Measurements from ENCODE around the gene MCMBP. TPM values are rescaled to one million over a fixed set of nuclear protein-coding genes. Genes with fewer than 3 reads are reported as not detected.

MCMBP gene
- total RNA-seq, 1 experiment from 2014 or later: 108 TPM

DNA sequence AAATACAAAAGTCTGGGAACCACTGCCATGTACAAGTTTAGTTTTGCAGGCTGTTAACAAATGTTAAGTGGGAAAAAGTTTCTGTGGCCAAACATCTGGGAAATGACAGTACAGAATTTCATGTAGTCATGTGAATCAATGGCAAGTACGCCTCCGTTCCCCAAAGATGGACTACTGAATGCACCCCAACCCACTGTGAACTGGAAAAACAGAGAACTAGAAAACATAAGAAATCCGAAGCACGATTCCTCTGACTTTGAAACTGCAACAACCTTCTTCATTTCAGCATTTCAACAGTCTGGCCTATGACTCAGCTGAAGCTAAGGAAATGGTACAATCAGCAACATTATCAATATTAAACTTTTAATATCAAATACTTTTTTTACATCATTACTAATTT, 41.8 kb downstream of the MCMBP start:
- no TSS peak for BruUV-seq (replicated peaks)
- Histone ChIP-seq H3K4me3 (ENCODE audit: low read depth, low read length, poor library complexity, severe bottlenecking) (no peak overlapping the region), H3K27ac (ENCODE audit: low read depth, low read length, poor library complexity, severe bottlenecking) (no peak overlapping the region), H3K9me3 (ENCODE audit: low read depth, low read length, poor library complexity, severe bottlenecking) (no peaks in the 10 kb centered on the region), H3K4me1 (ENCODE audit: insufficient read depth, low read length, poor library complexity, severe bottlenecking) (no peaks in the 10 kb centered on the region), H3K27me3 (replicated peaks; ENCODE audit: insufficient read depth, low read depth, low read length, poor library complexity) (no peaks in the 10 kb centered on the region), H3K36me3 (ENCODE audit: insufficient read depth, low read length, poor library complexity, severe bottlenecking) (peaks cover 98% of the 10 kb centered on the region)
- DNase-seq (ENCODE audit: low spot score): no peak
- ChIA-PET CTCF (no interaction called here), POLR2A (ENCODE audit: low non-redundant PET) (interaction anchor here (0.6 kb wide), 1 partner anchor 25 kb away, joined by 6 read pairs; no protein-coding TSS in a partner anchor)
- TF ChIP-seq, protein P1, sequence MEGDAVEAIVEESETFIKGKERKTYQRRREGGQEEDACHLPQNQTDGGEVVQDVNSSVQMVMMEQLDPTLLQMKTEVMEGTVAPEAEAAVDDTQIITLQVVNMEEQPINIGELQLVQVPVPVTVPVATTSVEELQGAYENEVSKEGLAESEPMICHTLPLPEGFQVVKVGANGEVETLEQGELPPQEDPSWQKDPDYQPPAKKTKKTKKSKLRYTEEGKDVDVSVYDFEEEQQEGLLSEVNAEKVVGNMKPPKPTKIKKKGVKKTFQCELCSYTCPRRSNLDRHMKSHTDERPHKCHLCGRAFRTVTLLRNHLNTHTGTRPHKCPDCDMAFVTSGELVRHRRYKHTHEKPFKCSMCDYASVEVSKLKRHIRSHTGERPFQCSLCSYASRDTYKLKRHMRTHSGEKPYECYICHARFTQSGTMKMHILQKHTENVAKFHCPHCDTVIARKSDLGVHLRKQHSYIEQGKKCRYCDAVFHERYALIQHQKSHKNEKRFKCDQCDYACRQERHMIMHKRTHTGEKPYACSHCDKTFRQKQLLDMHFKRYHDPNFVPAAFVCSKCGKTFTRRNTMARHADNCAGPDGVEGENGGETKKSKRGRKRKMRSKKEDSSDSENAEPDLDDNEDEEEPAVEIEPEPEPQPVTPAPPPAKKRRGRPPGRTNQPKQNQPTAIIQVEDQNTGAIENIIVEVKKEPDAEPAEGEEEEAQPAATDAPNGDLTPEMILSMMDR (conservative IDR thresholded peaks at IDR 0.05; ENCODE audit: low read depth, low read length): no peak
- TF ChIP-seq EZH2 (IDR thresholded peaks at IDR 0.05; ENCODE audit: borderline replicate concordance, low read depth, low read length, poor library complexity, severe bottlenecking): no peak
- intact Hi-C loops (cut with micrococcal nuclease; ENCODE audit: unreplicated experiment): no loop called here

DNA sequence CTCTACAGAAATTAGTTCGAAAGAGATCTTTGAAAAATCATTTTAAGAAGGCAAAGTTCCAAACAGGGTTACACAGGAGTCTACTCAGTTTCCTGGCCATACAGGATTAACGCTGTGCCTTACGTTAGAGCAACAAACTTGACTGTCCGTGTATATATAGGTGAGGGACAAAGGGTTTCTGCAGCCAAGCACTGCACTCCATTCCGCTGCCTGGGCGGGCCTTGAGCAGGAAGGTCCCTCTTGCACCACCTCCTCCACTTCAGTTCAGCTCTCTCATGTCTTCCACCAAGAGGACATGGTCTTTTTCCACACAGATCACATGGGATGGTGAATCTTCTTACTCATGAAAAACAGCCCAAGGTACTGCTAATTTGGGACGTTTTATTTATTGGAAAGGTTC, 43.2 kb downstream of the MCMBP start:
- Histone ChIP-seq H3K9me3 (ENCODE audit: low read depth, low read length, poor library complexity, severe bottlenecking) (no peaks in the 10 kb centered on the region), H3K4me1 (ENCODE audit: insufficient read depth, low read length, poor library complexity, severe bottlenecking) (no peaks in the 10 kb centered on the region), H3K27ac (ENCODE audit: low read depth, low read length, poor library complexity, severe bottlenecking) (no peak overlapping the region), H3K4me3 (ENCODE audit: low read depth, low read length, poor library complexity, severe bottlenecking) (no peak overlapping the region), H3K36me3 (ENCODE audit: insufficient read depth, low read length, poor library complexity, severe bottlenecking) (peaks cover 86% of the 10 kb centered on the region), H3K27me3 (replicated peaks; ENCODE audit: insufficient read depth, low read depth, low read length, poor library complexity) (no peaks in the 10 kb centered on the region)
- TF ChIP-seq, protein P1 (conservative IDR thresholded peaks at IDR 0.05; ENCODE audit: low read depth, low read length): no peak
- POLR2A ChIA-PET (ENCODE audit: low non-redundant PET): no interaction called here
- CTCF ChIA-PET: no interaction called here
- DNase-seq (ENCODE audit: low spot score): no peak
- no TSS peak for BruUV-seq (replicated peaks)
- intact Hi-C loops (cut with micrococcal nuclease; ENCODE audit: unreplicated experiment): no loop called here

DNA sequence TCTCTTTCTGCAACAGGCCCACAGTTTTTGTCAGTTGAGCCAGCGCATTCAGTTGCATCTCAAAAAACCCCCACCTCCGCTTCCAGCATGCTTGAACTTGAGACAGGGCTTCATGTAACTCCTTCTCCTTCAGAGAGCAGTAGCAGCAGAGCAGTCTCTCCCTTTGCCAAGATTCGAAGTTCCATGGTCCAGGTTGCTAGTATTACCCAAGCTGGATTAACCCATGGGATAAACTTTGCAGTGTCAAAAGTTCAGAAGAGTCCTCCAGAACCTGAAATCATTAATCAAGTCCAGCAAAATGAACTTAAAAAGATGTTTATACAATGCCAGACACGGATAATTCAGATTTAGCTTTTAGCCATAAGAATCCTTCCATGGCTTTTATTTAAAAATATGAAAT, 45.2 kb downstream of the MCMBP start:
- no peaks in the 10 kb centered on the region for H3K27me3 ChIP-seq (replicated peaks; ENCODE audit: insufficient read depth, low read depth, low read length, poor library complexity)
- no peaks in the 10 kb centered on the region for H3K9me3 ChIP-seq (ENCODE audit: low read depth, low read length, poor library complexity, severe bottlenecking)
- intact Hi-C loops (cut with micrococcal nuclease; ENCODE audit: unreplicated experiment): no loop called here
- CTCF ChIA-PET: no interaction called here
- H3K27ac ChIP-seq (ENCODE audit: low read depth, low read length, poor library complexity, severe bottlenecking): no peak overlapping the region
- no peak overlapping the region for H3K4me3 ChIP-seq (ENCODE audit: low read depth, low read length, poor library complexity, severe bottlenecking)
- H3K36me3 ChIP-seq (ENCODE audit: insufficient read depth, low read length, poor library complexity, severe bottlenecking): peaks cover 66% of the 10 kb centered on the region
- TF ChIP-seq, protein P1 (conservative IDR thresholded peaks at IDR 0.05; ENCODE audit: low read depth, low read length): no peak
- H3K4me1 ChIP-seq (ENCODE audit: insufficient read depth, low read length, poor library complexity, severe bottlenecking): no peaks in the 10 kb centered on the region
- no peak for DNase-seq (ENCODE audit: low spot score)
- no TSS peak for BruUV-seq (replicated peaks)
- POLR2A ChIA-PET (ENCODE audit: low non-redundant PET): no interaction called here

Data from A673 (cell line).